ENCODE results near the gene KDSR.

- TF ChIP-seq CTCF (IDR thresholded peaks at IDR 0.05; ENCODE audit: low read length), result no peak
- TF ChIP-seq EZH2 (IDR thresholded peaks at IDR 0.05; ENCODE audit: borderline replicate concordance, low read length), result no peak
Observed at GRCh38 chr18:63306819-63307550, 60.0 kb downstream of the KDSR start.

Measured in OCI-LY1 (cell line).